ENCODE data around the gene ADGRF4. TPM values are rescaled to one million over a fixed set of nuclear protein-coding genes. Genes with fewer than 3 reads are reported as not detected.

The ADGRF4 gene
- total and polyA plus RNA-seq, 2 donors (not counting 3 experiments of a cell fraction or from before 2014, with no cell fraction given) = not detected

- ChIA-PET CTCF (no interaction called here), POLR2A (no interaction called here)
Observed at GRCh38 chr6:47669684-47670513, 28.5 kb upstream of the ADGRF4 start.

More at GRCh38 chr6:47669684-47670513, 28.5 kb upstream of the ADGRF4 start:
- DNase-seq (ENCODE audit: low read depth, low spot score) (no peak), FAIRE-seq (no peak)
- no TSS peak for BruUV-seq (replicated peaks)
- no peaks in the 10 kb centered on the region for H3K36me3 ChIP-seq (ENCODE audit: control insufficient read depth in 2 of 2, extremely low read depth in 1 of 2, insufficient read depth in 2 of 2, low read length in 2 of 2)
- H3K4me1 ChIP-seq (ENCODE audit: control insufficient read depth, extremely low read depth, insufficient read depth, low read length) = no peaks in the 10 kb centered on the region
- H3K27ac ChIP-seq (ENCODE audit: insufficient read depth, low read depth, low read length) = no peak overlapping the region
- no peaks in the 10 kb centered on the region for H3K9me3 ChIP-seq (replicated peaks; ENCODE audit: control insufficient read depth, insufficient read depth, low read length)
- H4K20me1 ChIP-seq (replicated peaks; ENCODE audit: control insufficient read depth, extremely low read depth, insufficient read depth, low read length) = no peaks in the 10 kb centered on the region
- intact Hi-C loops (cut with micrococcal nuclease) = no loop called here
- H3K4me3 ChIP-seq (replicated peaks in 1 of 3; ENCODE audit: insufficient read depth in 1 of 3, low read depth in 1 of 3, low read length in 3 of 3) = no peak overlapping the region
- no peaks in the 10 kb centered on the region for H3K79me2 ChIP-seq (ENCODE audit: control insufficient read depth, insufficient read depth, low read length)
- no peak overlapping the region for H3K4me2 ChIP-seq (ENCODE audit: insufficient read depth, low read length)
- dilution Hi-C loops (cut with MboI; ENCODE audit: extremely low pct_ligation_motif_present, low sequenced_read_pairs) = no loop called here
- no peaks in the 10 kb centered on the region for H3K9me1 ChIP-seq (replicated peaks; ENCODE audit: control insufficient read depth, extremely low read depth, insufficient read depth, low read length)
- H2AFZ ChIP-seq (ENCODE audit: low read depth, low read length) = no peak overlapping the region
- no peak overlapping the region for H3K9ac ChIP-seq (replicated peaks; ENCODE audit: extremely low read depth, insufficient read depth, low read length)
- peaks cover 0 to 2% of the 10 kb centered on the region in 2 experiments for H3K27me3 ChIP-seq (ENCODE audit: control insufficient read depth in 2 of 2, insufficient read depth in 2 of 2, low read length in 2 of 2)
- no peak for TF ChIP-seq MYC (IDR thresholded peaks at IDR 0.05; ENCODE audit: low read depth, low read length)
- TF ChIP-seq FOS (IDR thresholded peaks at IDR 0.05; ENCODE audit: borderline replicate concordance, insufficient read depth, low read length) = no peak
- no peak for TF ChIP-seq POLR2A (IDR thresholded peaks at IDR 0.05; ENCODE audit: low read depth, low read length)
- TF ChIP-seq EZH2 (IDR thresholded peaks at IDR 0.05; ENCODE audit: borderline replicate concordance, low read depth, low read length, severe bottlenecking) = no peak
- TF ChIP-seq CTCF (IDR thresholded peaks at IDR 0.05; ENCODE audit: extremely low read depth in 1 of 2, insufficient read depth in 1 of 2, low read depth in 1 of 2, low read length in 2 of 2) = no peak
- TF ChIP-seq JUN (IDR thresholded peaks at IDR 0.05; ENCODE audit: borderline replicate concordance, insufficient read depth, insufficient read length, low read depth) = no peak

Measured in endothelial cell of umbilical vein (primary cell).